NT2/D1 (cell line): ENCODE data around the gene TSPYL4.
A peak's percentile ranks its signal among the peaks of the same experiment; 100 is the strongest.
"Not testable (repeated sequence)": the region's sequence is repeated elsewhere in the genome, so short reads cannot be mapped to it uniquely, and the experiment has no call there.

Experiments used
- DNase-seq: peaks from one replicate; pipeline ENCODE4 v3.0.0-alpha.2; 2011; ENCODE audit warnings: low read depth, low spot score
- H3K27me3 ChIP-seq: 2 replicates; pipeline ENCODE4 v1.6.0; 2011; ENCODE audit warnings: mild to moderate bottlenecking; ENCODE audit not compliant: insufficient read length, insufficient read depth
- H3K36me3 ChIP-seq: 2 replicates; pipeline ENCODE4 v1.6.1; 2011; ENCODE audit warnings: mild to moderate bottlenecking, low read length, mixed read lengths; ENCODE audit not compliant: insufficient read depth, insufficient read length
- H3K4me1 ChIP-seq: 2 replicates; pipeline ENCODE4 v1.5.1; 2011; ENCODE audit not compliant: insufficient read depth, insufficient read length
- H3K4me3 ChIP-seq: 2 replicates; pipeline ENCODE4 v1.5.1; 2011; ENCODE audit warnings: low read depth; ENCODE audit not compliant: insufficient read length
- H3K9ac ChIP-seq: 2 replicates; pipeline ENCODE4 v1.6.0; 2011; ENCODE audit warnings: low read depth; ENCODE audit not compliant: insufficient read length
- H3K9me3 ChIP-seq: 2 replicates; pipeline ENCODE4 v1.5.1; 2011; ENCODE audit warnings: mild to moderate bottlenecking, low read length; ENCODE audit not compliant: insufficient read depth
- SUZ12 ChIP-seq: IDR thresholded peaks from 2 replicates; pipeline ENCODE4 v1.6.1; 2011; ENCODE audit not compliant: insufficient read length, insufficient read depth; ENCODE audit errors: extremely low read depth
- YY1 ChIP-seq: IDR thresholded peaks from 2 replicates; pipeline ENCODE4 v1.6.1; 2011; ENCODE audit not compliant: insufficient read length, insufficient read depth
- ZNF274 ChIP-seq: IDR thresholded peaks from 2 replicates; pipeline ENCODE4 v1.6.1; 2011; ENCODE audit warnings: mild to moderate bottlenecking, low read depth, low read length

TSPYL4 gene

DNA sequence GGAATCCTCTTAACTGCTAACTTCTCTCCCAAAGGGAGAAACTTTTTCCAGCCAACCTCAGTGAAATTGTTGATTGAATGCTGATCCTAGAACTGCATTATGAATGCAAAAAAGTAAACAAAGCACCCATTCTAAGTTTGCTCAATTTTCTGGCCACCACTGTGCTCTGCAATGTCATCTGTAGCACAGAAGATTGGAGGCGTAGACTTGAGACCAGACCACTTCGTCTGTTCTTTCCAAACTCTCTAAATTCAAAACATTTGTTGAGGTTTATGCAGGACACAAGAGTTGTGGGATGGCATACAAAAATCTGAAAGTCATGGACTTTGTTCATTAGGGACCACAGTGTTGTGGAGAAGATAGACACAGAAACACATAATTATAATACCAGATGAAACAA is 36.9 kb upstream of the TSPYL4 start:
- no peak overlapping the region for H3K9ac ChIP-seq
- H3K36me3 ChIP-seq: no peaks in the 10 kb centered on the region
- H3K27me3 ChIP-seq: no peaks in the 10 kb centered on the region
- DNase-seq: no peak
- TF ChIP-seq ZNF274 (no peak), SUZ12 (no peak), YY1 (no peak)
- no peak overlapping the region for H3K4me3 ChIP-seq
- H3K4me1 ChIP-seq: no peaks in the 10 kb centered on the region
- H3K9me3 ChIP-seq: no peaks in the 10 kb centered on the region

DNA sequence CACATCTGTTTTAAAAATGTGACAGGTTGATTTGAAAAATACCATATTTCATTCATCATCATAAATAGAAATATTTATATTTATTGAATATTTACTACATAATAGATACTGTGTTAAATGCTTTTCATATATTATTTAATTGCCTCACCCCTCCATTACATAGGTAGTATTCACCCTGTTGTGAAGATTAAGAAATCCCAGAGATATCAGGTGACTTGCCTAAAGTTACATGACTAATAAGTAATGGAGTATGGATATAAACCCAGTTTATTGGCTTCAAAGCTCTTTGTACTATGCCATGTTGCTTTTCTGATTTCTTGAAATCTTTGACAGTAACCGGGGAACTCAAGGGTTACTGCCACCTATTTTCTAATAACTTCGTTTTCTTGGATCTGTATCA is 36.0 kb upstream of the TSPYL4 start:
- no peak for TF ChIP-seq ZNF274
- no peak for TF ChIP-seq YY1
- TF ChIP-seq SUZ12: no peak
- Histone ChIP-seq H3K4me3 (no peak overlapping the region), H3K27me3 (no peaks in the 10 kb centered on the region), H3K4me1 (no peaks in the 10 kb centered on the region), H3K36me3 (no peaks in the 10 kb centered on the region), H3K9ac (no peak overlapping the region), H3K9me3 (no peaks in the 10 kb centered on the region)
- no peak for DNase-seq

DNA sequence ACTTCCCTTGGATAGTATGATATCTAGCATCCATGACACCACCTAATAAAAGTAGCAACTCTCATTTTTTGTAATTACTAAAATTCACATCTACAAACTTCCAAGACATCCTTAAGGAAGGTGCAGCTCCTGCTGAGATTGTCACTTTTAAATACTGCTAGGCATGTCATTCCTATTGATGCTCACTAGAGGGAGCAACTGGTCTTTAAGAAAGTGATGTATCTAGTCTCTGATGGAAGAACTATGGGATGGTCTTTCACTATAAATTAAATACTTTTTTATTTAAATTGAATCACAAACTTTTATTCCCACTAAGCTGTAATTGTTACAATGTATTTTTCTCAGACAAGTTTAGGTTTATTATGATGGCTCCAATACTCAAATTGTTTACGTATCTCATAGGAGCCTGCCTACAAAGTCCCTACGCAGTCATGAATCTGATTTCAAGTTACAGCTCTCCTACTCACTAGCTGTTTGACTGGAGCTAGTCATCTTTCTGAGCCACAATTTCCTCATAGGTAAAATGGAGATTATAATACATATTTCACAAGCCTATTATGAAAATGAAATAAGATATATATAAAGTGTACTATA is 33.9 kb upstream of the TSPYL4 start:
- no peak overlapping the region for H3K9ac ChIP-seq
- H3K36me3 ChIP-seq: no peaks in the 10 kb centered on the region
- no peak for TF ChIP-seq YY1
- TF ChIP-seq SUZ12: no peak
- TF ChIP-seq ZNF274: no peak
- no peaks in the 10 kb centered on the region for H3K9me3 ChIP-seq
- H3K4me3 ChIP-seq: no peak overlapping the region
- no peaks in the 10 kb centered on the region for H3K27me3 ChIP-seq
- DNase-seq: peak; percentile 18
- H3K4me1 ChIP-seq: no peaks in the 10 kb centered on the region

DNA sequence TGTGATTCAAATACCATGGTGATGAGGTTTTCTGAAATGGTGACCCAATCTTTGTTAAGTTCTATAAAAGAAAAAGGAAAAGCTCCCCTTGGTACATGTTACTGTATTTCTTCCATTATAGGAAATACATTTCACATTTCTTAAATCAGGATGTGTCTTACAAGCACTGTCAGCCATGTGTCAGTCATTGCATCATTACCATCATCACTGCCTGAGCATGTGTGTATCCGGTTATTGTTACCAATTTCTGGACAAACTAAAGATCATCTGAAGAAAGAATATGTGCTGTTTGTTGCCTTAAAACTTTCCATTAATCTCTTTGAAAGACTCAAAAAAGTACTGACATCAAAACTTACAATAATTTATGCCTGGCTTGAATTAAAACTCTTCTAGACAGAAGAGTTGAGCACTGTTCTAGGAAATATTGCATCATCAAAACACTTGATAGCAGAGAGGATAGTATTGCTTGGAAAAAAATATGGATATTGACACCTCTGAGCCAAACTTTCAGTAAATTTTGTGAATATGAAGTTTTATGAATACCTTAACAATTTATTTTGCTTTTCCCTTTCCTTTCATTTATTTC is 33.0 kb upstream of the TSPYL4 start:
- no peak overlapping the region for H3K4me3 ChIP-seq
- no peaks in the 10 kb centered on the region for H3K4me1 ChIP-seq
- H3K9ac ChIP-seq: no peak overlapping the region
- no peak for DNase-seq
- no peaks in the 10 kb centered on the region for H3K9me3 ChIP-seq
- no peaks in the 10 kb centered on the region for H3K27me3 ChIP-seq
- no peak for TF ChIP-seq SUZ12
- no peak for TF ChIP-seq YY1
- no peak for TF ChIP-seq ZNF274
- H3K36me3 ChIP-seq: no peaks in the 10 kb centered on the region

DNA sequence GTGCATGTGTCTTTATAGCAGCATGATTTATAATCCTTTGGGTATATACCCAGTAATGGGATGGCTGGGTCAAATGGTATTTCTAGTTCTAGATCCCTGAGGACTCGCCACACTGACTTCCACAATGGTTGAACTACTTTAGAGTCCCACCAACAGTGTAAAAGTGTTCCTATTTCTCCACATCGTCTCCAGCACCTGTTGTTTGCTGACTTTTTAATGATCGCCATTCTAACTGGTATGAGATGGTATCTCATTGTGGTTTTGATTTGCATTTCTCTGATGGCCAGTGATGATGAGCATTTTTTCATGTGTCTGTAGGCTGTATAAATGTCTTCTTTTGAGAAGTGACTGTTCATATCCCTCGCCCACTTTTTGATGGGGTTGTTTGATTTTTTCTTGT is 31.1 kb upstream of the TSPYL4 start:
- H3K9me3 ChIP-seq, H3K27me3 ChIP-seq, DNase-seq, H3K4me3 ChIP-seq, H3K9ac ChIP-seq, H3K36me3 ChIP-seq, H3K4me1 ChIP-seq: not testable (repeated sequence)

DNA sequence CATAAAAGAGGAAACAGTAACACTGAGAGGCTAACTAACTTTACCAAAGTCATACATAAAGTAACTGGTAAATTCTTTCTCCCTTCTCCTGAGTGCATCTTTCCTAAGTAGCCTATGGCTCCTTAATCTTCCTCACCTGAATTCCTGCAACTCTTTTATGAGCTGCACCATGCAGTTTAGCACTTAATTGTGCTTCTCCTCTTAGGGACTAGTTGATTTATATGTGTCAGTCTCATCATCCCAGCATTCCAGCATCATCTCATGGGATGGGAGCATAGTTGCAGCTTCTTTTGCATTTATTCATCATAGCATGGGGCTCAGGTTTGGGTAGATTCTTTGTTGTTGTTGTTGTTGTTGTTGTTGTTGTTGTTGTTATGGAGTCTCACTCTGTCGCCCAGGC is 29.3 kb upstream of the TSPYL4 start:
- no peak overlapping the region for H3K4me3 ChIP-seq
- DNase-seq: no peak
- no peak for TF ChIP-seq ZNF274
- TF ChIP-seq YY1: no peak
- TF ChIP-seq SUZ12: no peak

DNA sequence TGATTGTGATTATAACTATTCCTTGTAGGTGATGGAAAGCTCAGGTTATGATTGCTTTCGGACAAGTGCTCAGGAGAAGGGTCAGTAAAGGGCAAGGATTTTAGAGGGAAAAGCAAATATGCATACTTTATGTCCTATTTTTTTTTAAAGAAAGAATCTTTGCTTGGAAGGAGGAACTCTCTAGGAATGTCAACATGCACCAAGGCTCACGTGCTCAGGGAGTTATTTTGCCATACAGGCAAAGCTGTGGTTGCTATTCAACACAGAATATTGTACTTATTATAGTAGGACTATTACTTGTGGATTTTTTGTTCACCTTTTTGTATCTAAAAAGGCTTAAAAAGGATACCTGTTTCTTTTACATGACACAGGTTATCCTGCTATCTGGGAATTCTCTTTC is 28.8 kb upstream of the TSPYL4 start:
- DNase-seq: no peak
- no peaks in the 10 kb centered on the region for H3K4me1 ChIP-seq
- H3K27me3 ChIP-seq: no peaks in the 10 kb centered on the region
- no peaks in the 10 kb centered on the region for H3K9me3 ChIP-seq
- no peak overlapping the region for H3K9ac ChIP-seq
- H3K36me3 ChIP-seq: peaks cover 13% of the 10 kb centered on the region
- TF ChIP-seq ZNF274 (no peak), YY1 (no peak), SUZ12 (no peak)
- H3K4me3 ChIP-seq: no peak overlapping the region

More for the DNA sequence above, 29.3 kb upstream of the TSPYL4 start:
- Histone ChIP-seq H3K9me3 (no peaks in the 10 kb centered on the region), H3K4me1 (no peaks in the 10 kb centered on the region), H3K27me3 (no peaks in the 10 kb centered on the region), H3K9ac (no peak overlapping the region), H3K36me3 (peaks cover 9% of the 10 kb centered on the region)

DNA sequence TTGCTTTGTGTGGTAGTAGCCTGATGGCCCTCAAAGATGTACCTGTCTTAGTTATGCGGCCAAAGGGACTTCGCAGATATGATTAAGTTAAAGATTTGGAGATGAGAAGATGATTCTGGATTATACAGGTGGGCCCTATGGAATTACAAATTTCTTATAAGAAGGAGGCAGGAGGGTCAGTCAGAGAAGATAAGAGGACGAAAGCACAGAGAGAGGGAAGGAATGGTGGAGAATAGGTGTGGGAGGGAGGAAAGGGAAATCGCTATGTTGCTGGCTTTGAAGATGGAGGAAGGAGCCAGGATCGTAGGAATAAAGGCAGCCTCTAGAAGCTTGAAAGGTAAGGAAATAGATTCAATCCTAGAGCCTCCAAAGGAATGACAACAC is 27.1 kb upstream of the TSPYL4 start:
- no peak overlapping the region for H3K9ac ChIP-seq

More for the DNA sequence above, 27.1 kb upstream of the TSPYL4 start:
- no peaks in the 10 kb centered on the region for H3K4me1 ChIP-seq
- H3K27me3 ChIP-seq: no peaks in the 10 kb centered on the region
- no peaks in the 10 kb centered on the region for H3K9me3 ChIP-seq
- no peak for DNase-seq
- peaks cover 17% of the 10 kb centered on the region for H3K36me3 ChIP-seq
- TF ChIP-seq ZNF274 (no peak), SUZ12 (no peak), YY1 (no peak)
- H3K4me3 ChIP-seq: no peak overlapping the region
